ENCODE measurements around the gene SBK3. TPM values are rescaled to one million over a fixed set of nuclear protein-coding genes. Genes with fewer than 3 reads are reported as not detected.

Gene SBK3
- total and polyA plus RNA-seq, 10 of the 15 experiments (the other 5 are each of a cell fraction or from before 2014, with no cell fraction given) = not detected

GRCh38 chr19:55566823-55567222 is 21.5 kb upstream of the SBK3 start (continued):
- TF ChIP-seq EP300 (IDR thresholded peaks at IDR 0.05; ENCODE audit: borderline replicate concordance in 1 of 2, control insufficient read depth in 1 of 2, low read depth in 2 of 2, low read length in 2 of 2) = no peak
- TF ChIP-seq BCLAF1 (IDR thresholded peaks at IDR 0.05) = no peak

GRCh38 chr19:55563261-55563690 is 17.9 kb upstream of the SBK3 start:
- WGBS (ENCODE audit: insufficient coverage, insufficient replicate concordance, low lambda C conversion rate, missing lambda C conversion rate) = 51% methylated on average over 8 of the region's 12 CpGs
- Histone ChIP-seq H4K20me1 (ENCODE audit: control insufficient read depth, insufficient read depth) (no peaks in the 10 kb centered on the region), H3K9me3 (replicated peaks; ENCODE audit: control insufficient read depth, insufficient read depth, low read length) (no peaks in the 10 kb centered on the region), H3K27ac (ENCODE audit: control insufficient read depth, insufficient read depth) (no peak overlapping the region), H3K36me3 (ENCODE audit: control insufficient read depth in 2 of 2, insufficient read depth in 2 of 2, low read length in 1 of 2) (no peaks in the 10 kb centered on the region), H3K9ac (ENCODE audit: control insufficient read depth, insufficient read depth, low read length) (no peak overlapping the region), H3K79me2 (ENCODE audit: control insufficient read depth, insufficient read depth, low read length) (no peaks in the 10 kb centered on the region), H3K27me3 (replicated peaks in 1 of 2; ENCODE audit: control insufficient read depth in 2 of 2, insufficient read depth in 2 of 2, low read length in 1 of 2) (no peaks in the 10 kb centered on the region), H3K4me1 (ENCODE audit: control insufficient read depth, insufficient read depth, low read length) (no peaks in the 10 kb centered on the region), H3K4me2 (ENCODE audit: control insufficient read depth, insufficient read depth) (no peak overlapping the region), H3K4me3 (no peak overlapping the region), H2AFZ (ENCODE audit: control insufficient read depth, low read depth, low read length) (no peak overlapping the region)
- ChIA-PET RAD21 (ENCODE audit: unreplicated experiment) (no interaction called here), POLR2A (no interaction called here), CTCF (no interaction called here), SMC1A (ENCODE audit: uncharacterized antibody, unreplicated experiment) (no interaction called here)
- ATAC-seq = no peak
- BruUV-seq (replicated peaks) = no TSS peak
- no peak for TF ChIP-seq CREB1 (IDR thresholded peaks at IDR 0.05; ENCODE audit: low read depth)
- no peak for TF ChIP-seq PRDM15 (CRISPR knock-in tag; IDR thresholded peaks at IDR 0.05)
- no peak for TF ChIP-seq HDAC2 (IDR thresholded peaks at IDR 0.05)
- no peak for TF ChIP-seq RELB (IDR thresholded peaks at IDR 0.05; ENCODE audit: low read depth)
- TF ChIP-seq CEBPB (IDR thresholded peaks at IDR 0.05; ENCODE audit: borderline replicate concordance in 1 of 2, low read depth in 2 of 2, low read length in 2 of 2) = no peak
- TF ChIP-seq YBX1 (IDR thresholded peaks at IDR 0.05) = no peak
- no peak for TF ChIP-seq STAT1 (conservative IDR thresholded peaks at IDR 0.05)
- TF ChIP-seq FOXK2 (IDR thresholded peaks at IDR 0.05) = no peak
- no peak for TF ChIP-seq ATF2 (IDR thresholded peaks at IDR 0.05; ENCODE audit: low read length)
- TF ChIP-seq USF1 (IDR thresholded peaks at IDR 0.05; ENCODE audit: borderline replicate concordance, extremely low read length, insufficient read depth, low read depth, low read length) = no peak
- no peak for FAIRE-seq
- DNase-seq (ENCODE audit: low read depth, low spot score) = no peak
- intact Hi-C loops (cut with micrococcal nuclease; ENCODE audit: unreplicated experiment) = no loop called here
- in situ Hi-C loops (cut with MboI) = no loop called here
